Neural progenitor cell (in vitro differentiated cells): ENCODE measurements around the gene UGP2.

Source experiments
- EZH2 ChIP-seq: fragments of 200-600 bp; sonication (generic); IDR thresholded peaks from 2 replicates; pipeline ENCODE4 v1.6.1; 2017; ENCODE audit warnings: antibody characterized with exemption, mild to moderate bottlenecking, moderate library complexity
- EZH2phosphoT487 ChIP-seq: fragments of 200-600 bp; sonication (generic); IDR thresholded peaks from 2 replicates; pipeline ENCODE4 v1.6.1; 2017; ENCODE audit warnings: antibody characterized with exemption
- TF ChIP-seq, protein P1 (sequence below): fragments of 200-600 bp; sonication (generic); IDR thresholded peaks from 2 replicates; pipeline ENCODE4 v1.5.1; 2017; ENCODE audit warnings: antibody characterized with exemption, mild to moderate bottlenecking

DNA sequence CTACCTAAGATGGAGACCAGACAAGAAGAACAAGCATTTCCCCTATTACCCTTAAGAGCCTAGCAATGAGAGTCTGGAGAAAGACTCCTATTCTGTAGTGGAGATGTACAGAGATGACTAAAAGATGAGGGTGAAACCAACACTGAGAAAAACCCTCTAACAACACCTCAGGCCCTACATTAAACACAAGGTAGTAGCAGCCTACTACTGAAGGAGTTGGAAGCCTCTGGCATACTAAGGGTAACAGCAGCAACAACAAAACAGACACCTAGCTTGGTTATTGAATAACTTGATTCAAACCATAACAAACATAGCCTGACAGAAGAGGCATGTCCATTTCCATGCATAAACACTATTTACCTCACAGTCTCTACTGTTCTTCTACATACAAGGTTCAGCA lies 60.5 kb downstream of the UGP2 start:
- TF ChIP-seq, protein P1, sequence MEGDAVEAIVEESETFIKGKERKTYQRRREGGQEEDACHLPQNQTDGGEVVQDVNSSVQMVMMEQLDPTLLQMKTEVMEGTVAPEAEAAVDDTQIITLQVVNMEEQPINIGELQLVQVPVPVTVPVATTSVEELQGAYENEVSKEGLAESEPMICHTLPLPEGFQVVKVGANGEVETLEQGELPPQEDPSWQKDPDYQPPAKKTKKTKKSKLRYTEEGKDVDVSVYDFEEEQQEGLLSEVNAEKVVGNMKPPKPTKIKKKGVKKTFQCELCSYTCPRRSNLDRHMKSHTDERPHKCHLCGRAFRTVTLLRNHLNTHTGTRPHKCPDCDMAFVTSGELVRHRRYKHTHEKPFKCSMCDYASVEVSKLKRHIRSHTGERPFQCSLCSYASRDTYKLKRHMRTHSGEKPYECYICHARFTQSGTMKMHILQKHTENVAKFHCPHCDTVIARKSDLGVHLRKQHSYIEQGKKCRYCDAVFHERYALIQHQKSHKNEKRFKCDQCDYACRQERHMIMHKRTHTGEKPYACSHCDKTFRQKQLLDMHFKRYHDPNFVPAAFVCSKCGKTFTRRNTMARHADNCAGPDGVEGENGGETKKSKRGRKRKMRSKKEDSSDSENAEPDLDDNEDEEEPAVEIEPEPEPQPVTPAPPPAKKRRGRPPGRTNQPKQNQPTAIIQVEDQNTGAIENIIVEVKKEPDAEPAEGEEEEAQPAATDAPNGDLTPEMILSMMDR, result no peak
- TF ChIP-seq EZH2 (no peak), EZH2phosphoT487 (no peak)
